ENCODE measurements around the gene CPSF4L. TPM values are rescaled to one million over a fixed set of nuclear protein-coding genes. Genes with fewer than 3 reads are reported as not detected.

CPSF4L gene
- polyA plus RNA-seq, 4 donors: 0.15 TPM; not detected in 3

GRCh38 chr17:73227944-73228343 is 33.7 kb downstream of the CPSF4L start:
- WGBS, 3 donors: 67 to 71% (median 70%) methylated on average over 6 of the region's 6 CpGs
- Histone ChIP-seq H3K4me3 (ENCODE audit: low read depth in 1 of 3, low read length in 3 of 3) (no peak overlapping the region), H3K4me1 (ENCODE audit: control insufficient read depth in 3 of 3, insufficient read depth in 2 of 3, low read depth in 1 of 3, low read length in 2 of 3) (peaks cover 2 to 15% (median 5%) of the 10 kb centered on the region in 3 donors), H3K27me3 (ENCODE audit: control insufficient read depth in 3 of 3, insufficient read depth in 3 of 3, low read length in 3 of 3) (no peaks in the 10 kb centered on the region), H3K27ac (ENCODE audit: low read depth in 1 of 3, low read length in 2 of 3) (no peak overlapping the region), H3K36me3 (ENCODE audit: control insufficient read depth in 3 of 3, insufficient read depth in 2 of 3, low read depth in 1 of 3, low read length in 3 of 3) (peaks cover 0 to 7% (median 0%) of the 10 kb centered on the region in 3 donors), H3K9me3 (ENCODE audit: control insufficient read depth in 2 of 2, insufficient read depth in 1 of 2, low read depth in 1 of 2, low read length in 1 of 2) (no peaks in the 10 kb centered on the region)
- FAIRE-seq (no peak), DNase-seq (no peak)

GRCh38 chr17:73227379-73227778 is 34.3 kb downstream of the CPSF4L start:
- DNase-seq: no peak
- no peak for FAIRE-seq
- Histone ChIP-seq H3K4me1 (ENCODE audit: control insufficient read depth in 3 of 3, insufficient read depth in 2 of 3, low read depth in 1 of 3, low read length in 2 of 3) (peaks cover 2 to 15% (median 5%) of the 10 kb centered on the region in 3 donors), H3K4me3 (ENCODE audit: low read depth in 1 of 3, low read length in 3 of 3) (no peak overlapping the region), H3K36me3 (ENCODE audit: control insufficient read depth in 3 of 3, insufficient read depth in 2 of 3, low read depth in 1 of 3, low read length in 3 of 3) (peaks cover 0 to 10% (median 0%) of the 10 kb centered on the region in 3 donors), H3K27ac (ENCODE audit: low read depth in 1 of 3, low read length in 2 of 3) (no peak overlapping the region), H3K27me3 (ENCODE audit: control insufficient read depth in 3 of 3, insufficient read depth in 3 of 3, low read length in 3 of 3) (no peaks in the 10 kb centered on the region), H3K9me3 (ENCODE audit: control insufficient read depth in 2 of 2, insufficient read depth in 1 of 2, low read depth in 1 of 2, low read length in 1 of 2) (no peaks in the 10 kb centered on the region)
- 51 to 57% (median 55%) methylated on average over 3 of the region's 3 CpGs for WGBS, 3 donors

GRCh38 chr17:73226556-73227172 is 35.0 kb downstream of the CPSF4L start:
- WGBS, 3 donors: 59 to 71% (median 64%) methylated on average over 3 of the region's 3 CpGs
- Histone ChIP-seq H3K27ac (ENCODE audit: low read depth in 1 of 3, low read length in 2 of 3) (no peak overlapping the region), H3K4me3 (ENCODE audit: low read depth in 1 of 3, low read length in 3 of 3) (no peak overlapping the region), H3K36me3 (ENCODE audit: control insufficient read depth in 3 of 3, insufficient read depth in 2 of 3, low read depth in 1 of 3, low read length in 3 of 3) (peaks cover 0 to 13% (median 0%) of the 10 kb centered on the region in 3 donors), H3K4me1 (ENCODE audit: control insufficient read depth in 3 of 3, insufficient read depth in 2 of 3, low read depth in 1 of 3, low read length in 2 of 3) (peaks cover 2 to 15% (median 5%) of the 10 kb centered on the region in 3 donors), H3K27me3 (ENCODE audit: control insufficient read depth in 3 of 3, insufficient read depth in 3 of 3, low read length in 3 of 3) (no peaks in the 10 kb centered on the region), H3K9me3 (ENCODE audit: control insufficient read depth in 2 of 2, insufficient read depth in 1 of 2, low read depth in 1 of 2, low read length in 1 of 2) (no peaks in the 10 kb centered on the region)
- FAIRE-seq (no peak), DNase-seq (no peak)

- Histone ChIP-seq H3K9me3 (ENCODE audit: control insufficient read depth in 2 of 2, insufficient read depth in 1 of 2, low read depth in 1 of 2, low read length in 1 of 2) (no peaks in the 10 kb centered on the region), H3K36me3 (ENCODE audit: control insufficient read depth in 3 of 3, insufficient read depth in 2 of 3, low read depth in 1 of 3, low read length in 3 of 3) (peaks cover 0 to 19% (median 0%) of the 10 kb centered on the region in 3 donors), H3K4me1 (ENCODE audit: control insufficient read depth in 3 of 3, insufficient read depth in 2 of 3, low read depth in 1 of 3, low read length in 2 of 3) (peaks cover 2 to 6% (median 5%) of the 10 kb centered on the region in 3 donors), H3K4me3 (ENCODE audit: low read depth in 1 of 3, low read length in 3 of 3) (no peak overlapping the region), H3K27ac (ENCODE audit: low read depth in 1 of 3, low read length in 2 of 3) (peak overlapping the region in 1 of 3 donors; percentile 37), H3K27me3 (ENCODE audit: control insufficient read depth in 3 of 3, insufficient read depth in 3 of 3, low read length in 3 of 3) (no peaks in the 10 kb centered on the region)
- DNase-seq: peak in 1 of 2 donors; percentile 32
- WGBS, 3 donors: 68 to 78% (median 78%) methylated on average over 5 of the region's 5 CpGs
- no peak for FAIRE-seq
These were observed 36.9 kb downstream of the CPSF4L start for GRCh38 chr17:73224663-73225305.

DNA sequence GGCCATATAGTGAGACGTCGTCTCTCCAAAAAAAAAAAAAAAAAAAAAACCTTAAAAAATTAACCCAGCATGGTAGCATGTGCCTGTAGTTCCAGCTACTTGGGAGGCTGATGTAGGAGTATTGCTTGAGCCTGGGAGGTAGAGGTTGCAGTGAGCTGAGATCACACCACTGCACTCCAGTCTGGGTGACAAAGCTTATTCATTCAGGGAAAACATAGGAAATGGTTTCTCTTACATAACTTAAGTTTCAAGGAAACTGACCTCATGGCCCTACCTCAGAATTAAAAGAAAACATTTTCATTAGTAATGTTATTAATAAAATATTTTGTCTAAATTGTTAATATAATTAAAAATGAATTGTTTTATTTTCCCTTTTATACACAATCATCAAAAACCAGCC is 37.4 kb downstream of the CPSF4L start:
- Histone ChIP-seq H3K4me1 (ENCODE audit: control insufficient read depth in 3 of 3, insufficient read depth in 2 of 3, low read depth in 1 of 3, low read length in 2 of 3) (peaks cover 2 to 5% (median 5%) of the 10 kb centered on the region in 3 donors), H3K27ac (ENCODE audit: low read depth in 1 of 3, low read length in 2 of 3) (no peak overlapping the region), H3K27me3 (ENCODE audit: control insufficient read depth in 3 of 3, insufficient read depth in 3 of 3, low read length in 3 of 3) (no peaks in the 10 kb centered on the region), H3K9me3 (ENCODE audit: control insufficient read depth in 2 of 2, insufficient read depth in 1 of 2, low read depth in 1 of 2, low read length in 1 of 2) (no peaks in the 10 kb centered on the region), H3K36me3 (ENCODE audit: control insufficient read depth in 3 of 3, insufficient read depth in 2 of 3, low read depth in 1 of 3, low read length in 3 of 3) (peaks cover 0 to 24% (median 0%) of the 10 kb centered on the region in 3 donors), H3K4me3 (ENCODE audit: low read depth in 1 of 3, low read length in 3 of 3) (no peak overlapping the region)
- FAIRE-seq (no peak), DNase-seq (no peak)
- WGBS, 3 donors: 97 to 100% (median 100%) methylated on average over 2 of the region's 2 CpGs

GRCh38 chr17:73223626-73224230 is 38.0 kb downstream of the CPSF4L start:
- H3K9me3 ChIP-seq (ENCODE audit: control insufficient read depth in 2 of 2, insufficient read depth in 1 of 2, low read depth in 1 of 2, low read length in 1 of 2): no peaks in the 10 kb centered on the region
- WGBS, 3 donors: 94 to 97% (median 94%) methylated on average over 2 of the region's 2 CpGs
- DNase-seq: no peak
- no peak overlapping the region for H3K27ac ChIP-seq (ENCODE audit: low read depth in 1 of 3, low read length in 2 of 3)
- H3K4me3 ChIP-seq (ENCODE audit: low read depth in 1 of 3, low read length in 3 of 3): no peak overlapping the region
- H3K27me3 ChIP-seq (ENCODE audit: control insufficient read depth in 3 of 3, insufficient read depth in 3 of 3, low read length in 3 of 3): no peaks in the 10 kb centered on the region
- H3K36me3 ChIP-seq (ENCODE audit: control insufficient read depth in 3 of 3, insufficient read depth in 2 of 3, low read depth in 1 of 3, low read length in 3 of 3): peaks cover 0 to 25% (median 0%) of the 10 kb centered on the region in 3 donors
- FAIRE-seq: no peak
- H3K4me1 ChIP-seq (ENCODE audit: control insufficient read depth in 3 of 3, insufficient read depth in 2 of 3, low read depth in 1 of 3, low read length in 2 of 3): peaks cover 2 to 5% (median 4%) of the 10 kb centered on the region in 3 donors

DNA sequence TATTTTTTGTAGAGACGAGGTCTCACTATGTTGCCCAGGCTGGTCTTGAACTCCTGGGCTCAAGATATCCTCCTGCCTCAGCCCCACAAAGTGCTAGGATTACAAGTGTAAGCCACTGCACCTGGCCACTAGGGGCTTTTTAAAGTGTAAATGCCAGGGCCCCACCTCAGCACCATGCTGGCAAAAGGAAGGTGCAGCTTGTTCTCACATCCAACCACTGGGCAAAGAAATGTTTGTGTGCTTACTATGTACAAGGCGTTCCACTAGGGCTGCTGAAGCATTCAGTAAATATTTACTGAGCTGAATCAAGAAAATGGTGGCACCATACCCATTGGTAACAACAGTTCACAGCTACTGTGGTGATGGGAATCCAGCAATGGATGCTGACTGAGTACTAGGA is 46.2 kb downstream of the CPSF4L start:
- WGBS, 3 donors: 92 to 98% (median 94%) methylated on average over 2 of the region's 2 CpGs
- no peak overlapping the region for H3K27ac ChIP-seq (ENCODE audit: low read depth in 1 of 3, low read length in 2 of 3)
- FAIRE-seq (no peak), DNase-seq (no peak)
- no peaks in the 10 kb centered on the region for H3K9me3 ChIP-seq (ENCODE audit: control insufficient read depth in 2 of 2, insufficient read depth in 1 of 2, low read depth in 1 of 2, low read length in 1 of 2)
- no peaks in the 10 kb centered on the region for H3K4me1 ChIP-seq (ENCODE audit: control insufficient read depth in 3 of 3, insufficient read depth in 2 of 3, low read depth in 1 of 3, low read length in 2 of 3)
- no peaks in the 10 kb centered on the region for H3K27me3 ChIP-seq (ENCODE audit: control insufficient read depth in 3 of 3, insufficient read depth in 3 of 3, low read length in 3 of 3)
- peaks cover 2 to 18% (median 5%) of the 10 kb centered on the region in 3 donors for H3K36me3 ChIP-seq (ENCODE audit: control insufficient read depth in 3 of 3, insufficient read depth in 2 of 3, low read depth in 1 of 3, low read length in 3 of 3)
- H3K4me3 ChIP-seq (ENCODE audit: low read depth in 1 of 3, low read length in 3 of 3): no peak overlapping the region

DNA sequence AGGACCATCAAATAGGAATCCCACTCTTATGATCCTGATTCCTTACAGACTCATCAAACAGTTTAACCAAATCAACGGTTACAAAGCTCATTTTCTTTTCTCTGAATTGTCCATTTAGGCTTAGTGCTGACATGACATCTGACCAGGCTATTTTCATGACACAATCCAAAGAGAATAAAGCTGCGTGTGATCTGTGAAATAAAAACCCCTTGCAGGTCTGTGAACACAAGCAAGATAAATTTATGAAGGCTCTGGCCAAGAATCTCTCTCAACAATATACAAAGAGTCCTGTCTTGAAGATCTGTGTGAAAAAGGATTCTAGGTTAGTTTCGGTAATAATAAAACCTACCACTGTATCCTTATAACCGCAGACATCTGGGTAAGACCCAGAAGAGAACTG is 46.8 kb downstream of the CPSF4L start:
- FAIRE-seq: no peak
- Histone ChIP-seq H3K4me3 (ENCODE audit: low read depth in 1 of 3, low read length in 3 of 3) (no peak overlapping the region), H3K4me1 (ENCODE audit: control insufficient read depth in 3 of 3, insufficient read depth in 2 of 3, low read depth in 1 of 3, low read length in 2 of 3) (no peaks in the 10 kb centered on the region), H3K27ac (ENCODE audit: low read depth in 1 of 3, low read length in 2 of 3) (no peak overlapping the region), H3K36me3 (ENCODE audit: control insufficient read depth in 3 of 3, insufficient read depth in 2 of 3, low read depth in 1 of 3, low read length in 3 of 3) (peaks cover 3 to 16% (median 5%) of the 10 kb centered on the region in 3 donors), H3K9me3 (ENCODE audit: control insufficient read depth in 2 of 2, insufficient read depth in 1 of 2, low read depth in 1 of 2, low read length in 1 of 2) (no peaks in the 10 kb centered on the region), H3K27me3 (ENCODE audit: control insufficient read depth in 3 of 3, insufficient read depth in 3 of 3, low read length in 3 of 3) (no peaks in the 10 kb centered on the region)
- DNase-seq: no peak
- WGBS, 3 donors: 69 to 79% (median 78%) methylated on average over 4 of the region's 4 CpGs
